C4-2B (cell line): ENCODE measurements around the gene OR51G2.

Experiments used
- CTCF ChIP-seq: fragments of 450-650 bp; conservative IDR thresholded peaks from 2 replicates; pipeline ENCODE4 v1.5.1; 2017; ENCODE audit warnings: mild to moderate bottlenecking
- ZFX ChIP-seq: fragments of 450-650 bp; IDR thresholded peaks from 2 replicates; pipeline ENCODE4 v1.6.1; 2017

- TF ChIP-seq CTCF (no peak), ZFX (no peak)
Observed at GRCh38 chr11:4962816-4963215, 43.7 kb upstream of the OR51G2 start.
